ENCODE data around the gene CCDC138. TPM values are rescaled to one million over a fixed set of nuclear protein-coding genes. Genes with fewer than 3 reads are reported as not detected.

The CCDC138 gene
- total RNA-seq, 1 experiment from 2014 or later = 21.3 TPM

DNA sequence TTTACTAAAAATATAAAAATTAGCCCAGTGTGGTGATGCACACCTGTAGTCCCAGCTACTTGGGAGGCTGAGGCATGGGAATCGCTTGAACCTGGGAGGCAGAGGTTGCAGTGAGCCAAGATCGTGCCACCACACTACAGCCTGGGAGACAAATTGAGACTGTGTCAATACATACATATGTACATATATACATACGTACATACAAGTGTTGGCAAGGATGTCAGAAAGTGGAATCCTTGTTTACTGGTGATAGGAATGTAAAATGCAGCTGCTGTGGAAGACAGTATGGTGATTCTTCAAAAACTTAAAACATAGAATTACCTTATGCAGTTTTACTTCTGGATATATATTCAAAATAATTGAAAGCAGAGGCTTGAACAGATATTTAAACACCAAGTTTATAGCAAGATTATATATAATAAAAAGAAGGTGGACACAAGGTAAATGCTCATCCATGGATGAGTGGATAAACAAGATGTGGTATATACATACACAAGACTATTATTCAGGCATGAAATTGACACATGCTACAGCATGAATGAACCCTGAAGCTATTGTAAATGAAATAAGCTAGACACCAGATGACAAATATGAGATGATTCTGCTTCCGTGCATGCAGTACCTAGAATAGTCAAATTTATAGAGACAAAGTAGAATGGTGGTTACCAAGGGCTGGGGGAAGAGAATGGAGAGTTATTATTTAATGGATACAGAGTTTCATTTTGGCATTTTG lies 43.2 kb downstream of the CCDC138 start:
- no peak for DNase-seq (ENCODE audit: low spot score)

DNA sequence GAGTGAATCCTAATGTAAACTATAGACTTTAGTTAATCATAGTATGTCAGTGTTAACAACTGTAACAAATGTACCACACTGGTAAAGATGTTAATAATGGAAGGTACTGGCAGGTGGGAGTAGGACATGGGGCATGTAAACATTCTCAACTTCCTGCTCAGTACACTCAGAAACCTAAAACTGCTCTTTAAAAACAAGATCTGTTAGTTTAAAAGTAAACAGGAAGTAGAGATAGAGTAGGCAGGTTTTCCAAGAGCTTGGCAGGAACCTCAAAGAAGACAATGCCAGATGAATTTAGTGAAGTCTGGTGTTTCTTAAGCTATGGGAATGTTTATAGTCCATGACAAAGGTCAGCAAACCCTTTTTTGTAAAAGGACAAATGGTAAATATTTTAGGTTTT lies 46.6 kb downstream of the CCDC138 start:
- DNase-seq (ENCODE audit: low spot score) = peak; percentile 11

DNA sequence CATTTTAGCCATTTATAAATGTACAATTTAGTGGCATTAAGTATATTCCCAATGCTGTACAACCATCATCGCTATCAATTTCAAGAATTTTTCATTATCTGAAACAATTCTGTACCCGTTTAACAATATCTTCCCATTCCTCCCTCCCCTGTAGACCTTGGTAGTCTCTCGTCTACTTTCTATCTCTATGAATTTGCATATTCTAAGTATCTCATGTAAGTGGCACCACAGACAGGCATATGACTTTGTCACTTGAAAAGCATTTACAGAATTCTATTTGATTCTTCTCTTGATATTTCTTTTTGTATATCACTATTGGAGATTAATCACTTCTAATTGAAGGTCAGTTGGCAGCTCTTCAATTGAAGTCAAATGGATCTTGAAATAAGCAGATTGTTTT lies 48.0 kb downstream of the CCDC138 start:
- no peak for DNase-seq (ENCODE audit: low spot score)

DNA sequence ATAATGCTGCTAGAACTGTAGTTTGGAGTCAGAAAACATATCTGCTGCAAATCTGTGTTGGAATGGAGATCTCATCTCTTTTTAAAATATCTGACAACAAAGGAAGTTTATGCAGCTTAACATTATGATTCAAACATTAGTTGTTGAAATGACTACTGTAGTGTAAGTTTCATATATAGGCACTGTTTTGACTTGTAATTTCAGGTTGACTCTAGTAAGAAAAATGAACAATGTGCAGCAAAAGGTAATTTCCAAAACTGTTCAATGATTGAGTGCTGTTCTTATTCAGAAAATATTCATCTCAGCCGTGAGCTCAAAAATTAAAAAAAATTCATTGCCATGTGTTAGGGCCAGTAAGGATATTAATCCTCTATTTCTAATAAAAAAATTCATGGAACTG lies 48.5 kb downstream of the CCDC138 start:
- DNase-seq (ENCODE audit: low spot score) = no peak

DNA sequence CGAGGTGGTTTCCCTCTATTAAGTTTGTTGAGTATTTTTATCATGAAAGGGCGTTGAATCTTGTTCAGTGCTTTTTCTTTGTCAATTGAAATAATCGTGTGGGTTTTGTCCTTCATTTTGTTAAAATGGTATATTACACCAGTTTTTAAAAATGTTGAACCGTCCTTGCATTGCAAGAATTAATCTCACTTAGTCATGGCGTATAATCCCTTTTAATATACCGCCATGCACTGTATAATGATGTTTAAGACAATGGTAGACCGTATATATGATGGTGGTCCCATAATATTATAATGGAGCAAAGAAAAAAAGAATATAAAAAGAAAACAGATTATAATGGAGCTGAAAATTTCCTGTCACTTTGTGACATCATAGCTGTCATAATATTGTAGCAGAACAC lies 50.6 kb downstream of the CCDC138 start:
- DNase-seq (ENCODE audit: low spot score) = no peak

DNA sequence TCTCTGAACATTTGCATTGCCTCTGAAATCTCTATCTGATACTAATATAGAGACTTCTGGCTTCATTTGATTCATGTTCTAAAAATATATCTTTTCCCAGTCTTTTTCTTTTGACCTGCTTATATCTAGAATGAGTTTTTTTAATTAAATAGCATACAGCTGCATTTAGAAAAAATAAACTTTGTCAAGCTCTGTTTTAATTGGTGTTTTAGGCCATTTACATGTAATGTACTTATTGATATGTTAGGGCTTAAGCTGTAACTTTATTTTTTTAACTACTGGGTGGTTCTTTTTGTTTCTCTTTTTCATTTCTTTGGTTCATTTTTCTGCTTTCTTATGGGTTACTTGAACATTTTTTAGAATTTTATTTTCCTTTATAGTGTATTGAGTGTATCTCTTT lies 54.9 kb downstream of the CCDC138 start:
- no peak for DNase-seq (ENCODE audit: low spot score)

DNA sequence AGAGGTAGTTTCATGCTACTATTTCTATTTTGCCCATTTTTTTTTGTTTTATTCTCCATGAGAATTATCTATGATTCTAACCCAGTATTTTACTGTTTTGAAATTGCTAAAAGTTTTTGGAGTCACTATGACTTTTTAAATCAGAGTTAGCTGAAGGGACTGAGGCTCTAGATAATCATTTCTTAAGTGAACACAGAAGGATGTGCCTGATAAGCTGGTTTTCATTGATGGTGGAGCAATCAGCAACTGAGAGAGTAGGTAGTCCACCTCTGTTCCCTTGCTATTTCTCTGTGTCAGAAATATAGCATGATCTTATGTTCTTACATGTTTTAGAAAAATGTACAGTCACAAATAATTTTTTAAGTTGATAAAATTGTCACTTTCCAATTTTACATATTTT lies 59.4 kb downstream of the CCDC138 start:
- no peak for DNase-seq (ENCODE audit: low spot score)

DNA sequence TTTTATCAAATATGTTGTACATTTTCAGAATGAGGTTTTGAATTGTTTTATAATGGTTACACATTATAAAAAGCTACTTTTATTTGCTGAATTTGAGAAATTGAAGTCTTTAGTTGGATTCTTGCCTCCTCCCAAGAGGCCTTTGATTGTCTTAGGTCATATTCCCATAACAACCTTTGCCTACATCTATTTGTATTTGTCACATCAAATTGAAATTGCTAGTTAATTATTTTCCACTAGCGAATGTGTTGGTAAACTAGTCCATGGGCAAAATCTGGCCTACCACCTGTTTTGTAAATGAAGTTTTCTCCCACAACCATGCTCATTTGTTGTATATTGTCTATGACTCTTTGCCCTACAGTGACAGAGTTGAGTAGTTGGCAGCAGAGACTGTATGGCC lies 60.4 kb downstream of the CCDC138 start:
- DNase-seq (ENCODE audit: low spot score) = no peak

DNA sequence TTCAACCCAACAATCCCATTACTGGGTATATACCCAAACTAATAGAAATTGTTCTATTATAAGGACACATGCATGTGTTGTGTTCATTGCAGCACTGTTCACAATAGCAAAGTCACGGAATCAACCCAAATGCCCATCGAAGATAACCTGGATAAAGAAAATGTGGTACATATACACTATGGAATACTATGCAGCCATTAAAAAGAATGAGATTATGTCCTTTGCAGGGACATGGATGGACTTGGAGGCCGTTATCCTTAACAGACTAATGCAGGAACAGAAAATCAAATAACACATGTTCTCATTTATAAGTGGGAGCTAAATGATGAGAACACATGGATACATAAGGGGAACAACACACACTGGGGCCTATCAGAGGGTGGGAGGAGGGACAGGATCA lies 65.8 kb downstream of the CCDC138 start:
- no peak for DNase-seq (ENCODE audit: low spot score)

DNA sequence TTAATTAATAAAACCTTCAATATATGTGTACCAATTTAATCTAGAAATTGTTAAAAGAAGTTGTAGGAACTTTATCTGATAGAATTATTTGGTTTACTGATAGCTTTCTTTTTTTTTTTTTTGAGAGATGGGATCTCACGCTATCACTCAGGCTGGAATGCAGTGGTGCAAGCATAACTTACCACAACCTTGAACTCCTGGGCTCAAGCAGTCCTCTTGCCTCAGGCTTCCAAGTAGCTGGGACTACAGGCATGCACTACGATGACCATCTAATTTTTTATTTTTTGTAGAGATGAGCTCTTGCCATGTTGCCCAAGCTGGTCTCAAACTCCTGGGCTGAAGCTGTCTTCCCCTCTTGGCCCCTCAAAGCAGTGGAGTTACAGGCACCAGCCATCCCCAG lies 66.8 kb downstream of the CCDC138 start:
- DNase-seq (ENCODE audit: low spot score) = no peak

DNA sequence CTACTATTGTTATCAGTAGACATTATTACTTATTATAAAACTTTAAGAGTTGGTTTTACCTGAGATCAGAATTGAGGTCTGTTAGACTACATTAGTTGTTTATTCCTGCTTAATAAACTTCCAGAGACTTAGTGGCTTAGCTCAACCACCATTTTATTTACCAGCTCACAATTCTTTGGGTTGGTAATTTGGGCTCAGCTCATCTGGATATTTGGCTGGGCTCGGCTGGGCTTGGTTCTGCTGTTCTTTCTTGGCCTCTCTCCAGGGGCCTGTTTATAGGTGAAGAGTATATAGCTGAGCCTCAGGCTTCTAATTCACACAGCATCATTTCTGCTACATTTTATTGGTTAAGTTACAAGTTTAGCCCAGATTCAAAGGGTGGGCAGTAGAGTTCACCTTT lies 67.9 kb downstream of the CCDC138 start:
- DNase-seq (ENCODE audit: low spot score) = no peak

DNA sequence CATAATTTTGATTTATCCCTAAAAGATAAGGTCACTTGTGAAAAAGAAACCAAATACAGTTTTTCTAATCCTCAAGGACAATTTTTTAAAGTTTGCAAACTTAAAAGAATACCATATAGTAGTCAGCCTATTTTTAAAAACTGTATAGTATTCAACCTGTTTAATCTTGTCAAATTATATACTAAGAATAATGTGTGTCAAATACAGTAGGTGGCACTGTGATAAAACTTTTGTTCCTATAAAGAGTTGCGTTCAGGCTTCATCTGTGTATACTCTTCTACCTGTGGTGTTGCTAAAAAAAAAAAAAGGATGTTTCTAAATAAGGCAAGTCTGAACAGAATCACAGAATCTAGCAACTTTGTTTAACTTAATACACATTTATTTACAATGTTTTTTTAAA lies 68.6 kb downstream of the CCDC138 start:
- peak; percentile 26 for DNase-seq (ENCODE audit: low spot score)

DNA sequence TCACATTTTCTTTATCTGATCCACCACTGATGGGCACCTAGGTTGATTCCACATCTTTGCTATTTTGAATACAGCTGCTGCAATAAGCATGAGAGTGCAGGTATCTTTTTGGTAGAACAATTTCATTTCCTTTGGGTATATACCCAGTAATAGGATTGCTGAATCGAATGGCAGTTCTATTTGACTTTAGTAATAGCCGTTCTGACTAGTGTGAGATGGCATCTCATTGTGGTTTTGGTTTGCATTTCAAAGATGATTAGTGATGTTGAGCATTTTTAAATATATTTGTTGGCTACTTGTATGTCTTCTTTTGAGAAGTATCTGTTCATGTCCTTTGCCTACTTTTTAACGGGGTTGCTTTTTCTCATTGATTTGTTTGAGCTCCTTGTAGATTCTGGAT lies 72.3 kb downstream of the CCDC138 start:
- peak; percentile 7 for DNase-seq (ENCODE audit: low spot score)

DNA sequence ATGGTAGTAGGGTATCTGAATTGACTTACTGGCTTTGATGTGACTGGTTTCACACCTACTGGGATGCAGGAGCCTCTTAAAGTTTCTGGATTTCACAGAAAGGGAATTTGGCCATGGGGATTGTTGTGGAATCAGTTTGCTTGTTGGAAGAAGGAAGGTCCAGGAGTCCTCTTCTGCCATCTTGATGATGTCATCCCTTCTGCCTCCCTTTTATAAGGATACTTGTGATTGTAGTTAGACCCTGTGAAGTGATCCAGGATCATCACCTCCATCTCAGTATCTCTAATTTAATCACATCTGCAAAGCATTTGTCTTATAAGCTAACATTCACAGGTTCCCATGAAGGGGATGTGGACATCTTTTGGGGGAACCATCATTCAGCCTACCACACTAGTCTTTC lies 79.5 kb downstream of the CCDC138 start:
- DNase-seq (ENCODE audit: low spot score) = no peak

DNA sequence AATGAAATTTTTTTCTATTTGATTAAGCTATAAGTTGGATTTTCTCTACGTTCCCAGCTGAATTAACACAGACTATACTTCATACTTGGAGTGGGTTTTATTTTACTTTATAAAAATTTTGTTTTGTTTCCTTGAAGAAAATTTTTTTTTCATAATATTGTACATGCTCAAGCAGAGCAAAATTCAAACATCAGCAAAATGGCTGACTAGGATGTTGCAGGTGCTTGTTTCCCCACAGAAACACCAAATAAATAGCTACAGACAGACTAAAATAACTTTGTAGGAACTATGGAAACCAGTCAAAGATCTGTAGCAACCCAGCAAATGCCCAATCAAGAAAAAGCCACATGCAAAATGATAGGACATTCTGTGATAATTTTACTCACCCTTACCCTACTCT lies 82.3 kb downstream of the CCDC138 start:
- no peak for DNase-seq (ENCODE audit: low spot score)

DNA sequence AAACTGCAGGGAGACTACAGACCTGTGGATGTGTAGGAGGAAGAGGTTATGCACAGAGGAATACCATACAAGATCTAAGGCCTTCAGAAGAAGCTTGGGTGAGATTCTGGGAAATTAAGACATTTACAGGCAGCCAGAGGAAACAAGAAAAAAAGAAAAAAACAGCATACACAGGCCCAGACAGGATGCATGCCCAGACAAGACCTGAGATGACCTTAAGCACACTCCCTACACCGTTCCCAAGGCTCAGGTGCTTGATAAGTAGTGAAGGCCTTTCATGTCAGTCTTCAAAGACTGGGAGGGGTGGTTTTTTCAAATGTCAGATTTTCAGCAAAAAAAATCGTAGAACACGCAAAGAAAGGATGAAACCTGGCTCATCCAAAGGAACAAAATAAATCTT lies 83.0 kb downstream of the CCDC138 start:
- DNase-seq (ENCODE audit: low spot score) = no peak

DNA sequence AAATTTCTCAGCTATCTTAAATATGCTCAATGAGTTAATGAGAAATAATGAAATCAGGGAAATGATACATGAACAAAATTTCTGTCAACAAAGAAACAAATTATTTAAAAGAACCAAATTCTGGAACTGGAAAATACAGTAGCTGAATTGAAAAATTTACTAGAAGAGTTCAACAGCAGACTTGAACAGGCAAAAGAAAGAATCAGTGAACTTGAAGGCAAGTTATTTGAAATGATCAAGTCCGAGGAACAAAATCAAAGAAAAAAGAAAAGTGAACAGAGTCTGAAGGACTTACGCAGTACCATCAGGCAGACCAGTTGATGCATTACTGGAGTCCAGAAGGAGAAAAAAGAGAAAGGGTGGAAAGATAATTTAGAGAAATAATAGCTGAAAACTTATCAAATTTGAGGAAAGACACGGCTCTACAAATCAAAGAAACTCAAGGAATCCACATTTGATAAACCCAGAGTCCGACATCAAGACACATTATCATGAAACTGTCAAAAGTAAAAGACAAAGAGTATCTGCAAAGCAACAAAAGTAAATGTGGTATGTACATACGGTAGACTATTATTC lies 83.6 kb downstream of the CCDC138 start:
- DNase-seq (ENCODE audit: low spot score) = no peak

DNA sequence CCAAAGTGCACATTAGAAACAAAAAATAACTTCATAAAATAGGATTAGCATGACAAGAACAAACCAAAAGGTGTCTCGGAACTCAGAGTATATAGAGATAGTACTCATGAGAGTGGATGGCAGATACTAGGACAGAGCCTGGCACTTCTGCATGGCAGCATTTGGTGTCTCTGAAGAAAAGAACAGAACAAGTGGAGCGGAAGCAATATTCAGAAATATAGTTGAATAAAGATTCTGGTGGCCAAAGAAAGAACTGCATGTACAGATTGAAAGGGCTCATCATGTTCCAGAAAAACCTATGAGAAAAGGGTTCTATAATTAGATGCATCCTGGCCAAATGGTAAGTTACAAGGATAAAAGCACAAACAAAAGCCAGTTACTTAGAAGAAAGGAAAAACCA lies 90.9 kb downstream of the CCDC138 start:
- no peak for DNase-seq (ENCODE audit: low spot score)

DNA sequence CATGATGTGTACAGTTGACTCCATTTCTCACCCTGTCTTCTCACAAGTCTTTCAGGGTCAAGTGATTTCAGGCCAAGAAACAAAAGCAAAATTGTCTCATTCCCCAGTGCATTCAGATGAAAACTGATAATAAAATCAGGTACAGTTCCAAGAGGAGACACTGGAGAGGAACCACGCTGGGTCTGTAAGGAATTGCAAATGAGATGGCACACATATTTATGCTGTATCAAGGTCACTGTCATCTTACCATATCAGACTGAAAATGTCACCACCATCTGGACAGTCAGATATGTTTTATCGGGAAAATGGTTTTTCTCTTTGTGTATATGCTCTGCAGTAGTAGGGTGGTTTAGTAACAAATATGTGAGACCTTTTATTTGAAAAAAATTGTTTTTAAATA lies 91.7 kb downstream of the CCDC138 start:
- DNase-seq (ENCODE audit: low spot score) = no peak

DNA sequence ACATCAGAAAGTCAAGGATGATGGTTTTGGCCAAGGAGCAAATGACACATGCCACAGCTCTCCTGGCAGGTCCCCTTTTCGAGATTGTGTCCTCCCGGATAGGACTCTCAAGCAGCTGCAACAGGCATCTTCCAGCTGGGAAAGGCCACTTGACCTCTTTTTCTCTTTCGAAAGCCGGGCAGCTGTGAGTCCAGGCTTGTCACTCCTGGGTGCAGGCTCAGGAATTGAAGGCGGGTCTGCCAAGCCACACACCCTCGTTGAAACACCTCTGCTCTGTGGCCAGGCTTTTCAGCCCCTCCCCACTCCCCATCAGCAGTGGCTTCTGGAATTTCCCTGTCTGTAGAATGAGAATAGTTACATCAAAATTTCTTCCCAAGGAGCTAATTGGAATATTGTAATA lies 98.0 kb downstream of the CCDC138 start:
- DNase-seq (ENCODE audit: low spot score) = no peak

DNA sequence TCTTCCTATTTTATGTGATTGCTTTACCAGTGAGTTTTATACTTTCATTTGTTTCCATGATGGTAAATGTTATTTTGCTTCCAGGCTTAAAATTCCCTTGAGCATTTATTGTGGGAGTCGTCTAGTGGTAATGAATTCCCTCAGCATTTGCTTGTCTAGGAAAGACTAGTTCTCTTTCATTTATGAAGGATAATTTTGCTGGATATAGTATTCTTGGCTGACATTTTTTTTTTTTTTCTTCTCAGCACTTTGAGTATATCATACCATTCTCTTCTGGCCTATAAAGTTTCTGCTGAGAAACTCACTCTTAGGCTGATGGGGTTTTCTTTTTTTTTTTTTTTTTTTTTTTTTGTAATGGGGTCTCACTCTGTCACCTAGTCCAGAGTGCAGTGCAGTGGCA lies 103.3 kb downstream of the CCDC138 start:
- DNase-seq (ENCODE audit: low spot score) = no peak

DNA sequence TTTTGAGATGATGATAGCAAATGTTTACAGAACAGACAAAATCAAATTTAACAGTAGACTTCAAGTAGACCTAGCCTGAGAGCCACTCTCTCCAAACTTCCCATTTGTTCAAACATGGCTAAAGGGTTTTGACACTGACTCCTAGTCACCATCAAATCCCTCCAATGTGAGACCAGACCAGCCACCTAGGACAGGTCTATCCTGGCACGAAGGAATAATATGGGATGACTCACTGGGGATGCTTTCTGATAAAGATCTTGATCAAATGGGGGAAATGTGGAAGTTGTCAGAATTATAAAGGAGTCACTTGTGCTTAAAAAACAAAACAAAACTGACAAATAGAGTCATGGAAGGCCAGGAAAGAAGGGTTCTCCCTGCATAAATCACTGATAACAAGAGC lies 106.7 kb downstream of the CCDC138 start:
- peak; percentile 21 for DNase-seq (ENCODE audit: low spot score)

DNA sequence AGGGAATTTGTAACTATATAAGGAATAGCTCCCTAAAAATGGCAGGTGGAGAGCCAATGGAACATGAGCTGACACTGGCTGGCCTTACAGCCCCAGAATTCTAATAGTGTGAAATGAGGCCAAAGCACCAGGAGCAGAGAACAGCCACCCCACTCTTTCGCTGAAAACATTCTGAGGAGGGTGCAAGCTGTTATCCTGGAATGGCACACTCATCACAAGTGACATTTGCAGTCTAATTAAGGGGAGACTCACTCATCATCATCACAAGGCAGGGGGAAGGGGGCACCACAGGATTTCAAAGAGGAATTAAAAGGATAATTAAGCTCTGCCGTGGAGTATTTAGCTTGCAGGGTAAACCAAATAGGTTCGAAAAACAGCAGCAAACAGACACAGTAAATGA lies 108.2 kb downstream of the CCDC138 start:
- DNase-seq (ENCODE audit: low spot score) = no peak

DNA sequence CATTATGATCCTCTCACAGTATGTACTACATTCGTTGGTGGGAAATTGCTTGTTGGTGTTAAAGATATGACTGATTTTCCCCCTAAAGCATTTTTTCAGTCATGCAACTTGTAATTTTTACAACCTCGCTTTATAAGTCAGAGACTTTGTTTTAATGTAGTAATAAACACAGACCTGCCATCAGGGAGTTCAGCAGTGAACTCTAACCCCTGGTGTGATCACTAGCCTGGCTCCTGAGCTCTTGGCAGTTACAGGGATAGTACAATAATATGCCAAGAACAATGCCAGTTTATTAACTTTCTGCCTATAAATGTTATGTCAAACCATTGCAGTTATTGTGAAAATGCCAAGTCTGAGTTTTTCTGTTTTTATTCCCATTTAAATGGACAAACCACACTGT lies 108.6 kb downstream of the CCDC138 start:
- no peak for DNase-seq (ENCODE audit: low spot score)
